ENCODE results near the gene PRSS37. TPM values are rescaled to one million over a fixed set of nuclear protein-coding genes. Genes with fewer than 3 reads are reported as not detected.

Gene PRSS37
- total RNA-seq, 1 donor from 2014 or later = not detected

- no peaks in the 10 kb centered on the region for H3K36me3 Mint-ChIP-seq (ENCODE audit: low read depth)
- H3K9me3 Mint-ChIP-seq (ENCODE audit: low read depth) = peaks cover 5% of the 10 kb centered on the region
- TF ChIP-seq, protein P1, sequence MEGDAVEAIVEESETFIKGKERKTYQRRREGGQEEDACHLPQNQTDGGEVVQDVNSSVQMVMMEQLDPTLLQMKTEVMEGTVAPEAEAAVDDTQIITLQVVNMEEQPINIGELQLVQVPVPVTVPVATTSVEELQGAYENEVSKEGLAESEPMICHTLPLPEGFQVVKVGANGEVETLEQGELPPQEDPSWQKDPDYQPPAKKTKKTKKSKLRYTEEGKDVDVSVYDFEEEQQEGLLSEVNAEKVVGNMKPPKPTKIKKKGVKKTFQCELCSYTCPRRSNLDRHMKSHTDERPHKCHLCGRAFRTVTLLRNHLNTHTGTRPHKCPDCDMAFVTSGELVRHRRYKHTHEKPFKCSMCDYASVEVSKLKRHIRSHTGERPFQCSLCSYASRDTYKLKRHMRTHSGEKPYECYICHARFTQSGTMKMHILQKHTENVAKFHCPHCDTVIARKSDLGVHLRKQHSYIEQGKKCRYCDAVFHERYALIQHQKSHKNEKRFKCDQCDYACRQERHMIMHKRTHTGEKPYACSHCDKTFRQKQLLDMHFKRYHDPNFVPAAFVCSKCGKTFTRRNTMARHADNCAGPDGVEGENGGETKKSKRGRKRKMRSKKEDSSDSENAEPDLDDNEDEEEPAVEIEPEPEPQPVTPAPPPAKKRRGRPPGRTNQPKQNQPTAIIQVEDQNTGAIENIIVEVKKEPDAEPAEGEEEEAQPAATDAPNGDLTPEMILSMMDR (IDR thresholded peaks at IDR 0.05) = no peak
- DNase-seq (ENCODE audit: low spot score) = no peak
- H3K27me3 Mint-ChIP-seq (ENCODE audit: low read depth) = no peaks in the 10 kb centered on the region
- no peak overlapping the region for H3K4me3 Mint-ChIP-seq (ENCODE audit: unreplicated experiment)
- no peaks in the 10 kb centered on the region for H3K4me1 Mint-ChIP-seq (ENCODE audit: low read depth)
- H3K27ac Mint-ChIP-seq (ENCODE audit: unreplicated experiment) = no peak overlapping the region
Measured at GRCh38 chr7:141864765-141865447, 23.6 kb upstream of the PRSS37 start.

GRCh38 chr7:141860207-141860606 is 18.9 kb upstream of the PRSS37 start:
- H3K4me3 Mint-ChIP-seq (ENCODE audit: unreplicated experiment) = no peak overlapping the region
- peaks cover 25% of the 10 kb centered on the region for H3K9me3 Mint-ChIP-seq (ENCODE audit: low read depth)
- H3K27ac Mint-ChIP-seq (ENCODE audit: unreplicated experiment) = no peak overlapping the region
- TF ChIP-seq, protein P1 (IDR thresholded peaks at IDR 0.05) = no peak
- peaks cover 4% of the 10 kb centered on the region for H3K36me3 Mint-ChIP-seq (ENCODE audit: low read depth)
- no peaks in the 10 kb centered on the region for H3K4me1 Mint-ChIP-seq (ENCODE audit: low read depth)
- no peaks in the 10 kb centered on the region for H3K27me3 Mint-ChIP-seq (ENCODE audit: low read depth)
- DNase-seq (ENCODE audit: low spot score) = no peak

- DNase-seq (ENCODE audit: low spot score) = no peak
- Mint-ChIP-seq H3K36me3 (ENCODE audit: low read depth) (peaks cover 4% of the 10 kb centered on the region), H3K27ac (ENCODE audit: unreplicated experiment) (no peak overlapping the region), H3K4me3 (ENCODE audit: unreplicated experiment) (no peak overlapping the region), H3K9me3 (ENCODE audit: low read depth) (peaks cover 19% of the 10 kb centered on the region), H3K4me1 (ENCODE audit: low read depth) (no peaks in the 10 kb centered on the region), H3K27me3 (ENCODE audit: low read depth) (no peaks in the 10 kb centered on the region)
- TF ChIP-seq, protein P1 (IDR thresholded peaks at IDR 0.05) = no peak
Measured at GRCh38 chr7:141847996-141848395, 6.7 kb upstream of the PRSS37 start.

DNA sequence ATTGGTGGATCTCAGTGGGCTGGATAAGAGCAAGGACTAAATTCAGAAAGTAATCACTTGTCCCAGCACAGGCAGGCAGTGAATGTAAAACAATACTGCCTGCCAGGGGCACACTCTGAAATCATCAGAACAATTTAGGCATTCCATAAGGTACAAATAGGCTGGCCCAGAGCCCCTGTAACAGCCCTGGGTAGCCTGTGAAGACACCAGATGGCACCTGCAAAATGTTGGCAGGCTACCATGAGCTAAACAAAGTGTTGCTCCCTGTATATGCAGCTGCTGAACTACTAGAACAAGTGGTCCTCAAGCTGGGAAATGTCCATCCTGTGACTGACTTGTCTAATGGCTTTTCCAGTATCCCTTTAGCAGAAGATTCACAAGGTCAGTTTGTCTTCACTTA is 3.0 kb upstream of the PRSS37 start:
- H3K36me3 Mint-ChIP-seq (ENCODE audit: low read depth) = peaks cover 4% of the 10 kb centered on the region
- no peak for DNase-seq (ENCODE audit: low spot score)
- H3K9me3 Mint-ChIP-seq (ENCODE audit: low read depth) = peaks cover 10% of the 10 kb centered on the region
- H3K4me3 Mint-ChIP-seq (ENCODE audit: unreplicated experiment) = no peak overlapping the region
- H3K27me3 Mint-ChIP-seq (ENCODE audit: low read depth) = no peaks in the 10 kb centered on the region
- H3K4me1 Mint-ChIP-seq (ENCODE audit: low read depth) = no peaks in the 10 kb centered on the region
- TF ChIP-seq, protein P1 (IDR thresholded peaks at IDR 0.05) = no peak
- no peak overlapping the region for H3K27ac Mint-ChIP-seq (ENCODE audit: unreplicated experiment)

- Mint-ChIP-seq H3K27ac (ENCODE audit: unreplicated experiment) (no peak overlapping the region), H3K9me3 (ENCODE audit: low read depth) (no peaks in the 10 kb centered on the region), H3K4me3 (ENCODE audit: unreplicated experiment) (no peak overlapping the region), H3K4me1 (ENCODE audit: low read depth) (no peaks in the 10 kb centered on the region), H3K36me3 (ENCODE audit: low read depth) (no peaks in the 10 kb centered on the region), H3K27me3 (ENCODE audit: low read depth) (no peaks in the 10 kb centered on the region)
- TF ChIP-seq, protein P1 (IDR thresholded peaks at IDR 0.05) = no peak
- DNase-seq (ENCODE audit: low spot score) = no peak
Measured at GRCh38 chr7:141842904-141843303, 1.6 kb upstream of the PRSS37 start.

Data from chondrocyte (in vitro differentiated cells).